T-helper 22 cell (primary cell): ENCODE results near the gene ALG10.
A peak's percentile ranks its signal among the peaks of the same experiment; 100 is the strongest.
"Not testable (repeated sequence)": the region's sequence is repeated elsewhere in the genome, so short reads cannot be mapped to it uniquely, and the experiment has no call there.

Experiments
- DNase-seq: peaks from one replicate; pipeline ENCODE4 v3.0.0-alpha.2; 2020; ENCODE audit warnings: low read depth

Gene ALG10, protein sequence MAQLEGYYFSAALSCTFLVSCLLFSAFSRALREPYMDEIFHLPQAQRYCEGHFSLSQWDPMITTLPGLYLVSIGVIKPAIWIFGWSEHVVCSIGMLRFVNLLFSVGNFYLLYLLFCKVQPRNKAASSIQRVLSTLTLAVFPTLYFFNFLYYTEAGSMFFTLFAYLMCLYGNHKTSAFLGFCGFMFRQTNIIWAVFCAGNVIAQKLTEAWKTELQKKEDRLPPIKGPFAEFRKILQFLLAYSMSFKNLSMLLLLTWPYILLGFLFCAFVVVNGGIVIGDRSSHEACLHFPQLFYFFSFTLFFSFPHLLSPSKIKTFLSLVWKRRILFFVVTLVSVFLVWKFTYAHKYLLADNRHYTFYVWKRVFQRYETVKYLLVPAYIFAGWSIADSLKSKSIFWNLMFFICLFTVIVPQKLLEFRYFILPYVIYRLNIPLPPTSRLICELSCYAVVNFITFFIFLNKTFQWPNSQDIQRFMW

DNA sequence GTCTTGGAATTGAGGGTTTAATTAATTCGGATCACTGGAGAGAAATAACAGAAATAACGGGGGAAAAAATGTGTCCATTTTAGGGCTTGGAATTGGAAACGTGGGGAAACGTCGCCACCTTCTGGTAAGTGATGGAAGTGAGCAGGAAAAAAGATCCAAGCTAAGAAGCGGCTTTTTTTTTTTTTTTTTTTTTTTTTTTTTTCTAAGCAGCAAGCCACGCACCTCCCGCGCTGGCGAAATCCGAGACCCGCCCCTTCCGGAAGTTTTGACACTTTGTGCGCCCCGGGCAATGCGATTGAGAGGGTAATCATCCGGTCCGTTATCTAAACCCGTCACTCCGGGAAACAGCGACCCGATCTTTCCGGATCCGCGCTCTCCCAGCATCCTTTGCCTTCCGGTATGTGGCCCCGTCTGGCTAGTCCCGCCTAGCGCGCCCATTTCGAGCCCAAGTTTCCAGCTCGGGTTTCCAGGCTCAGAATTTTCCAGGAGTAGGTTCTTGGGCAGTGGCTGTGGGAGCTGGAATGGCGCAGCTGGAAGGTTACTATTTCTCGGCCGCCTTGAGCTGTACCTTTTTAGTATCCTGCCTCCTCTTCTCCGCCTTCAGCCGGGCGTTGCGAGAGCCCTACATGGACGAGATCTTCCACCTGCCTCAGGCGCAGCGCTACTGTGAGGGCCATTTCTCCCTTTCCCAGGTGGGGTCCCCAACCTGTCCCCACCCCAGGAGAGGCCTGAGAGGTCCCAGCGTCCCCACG lies at the start of gene ALG10:
TSS of gene ALG10 (plus strand) at position 418 of the 752 bp plus-strand sequence. CDS start at position 522, 104 bp downstream.
- peak; percentile 94 for DNase-seq

DNA sequence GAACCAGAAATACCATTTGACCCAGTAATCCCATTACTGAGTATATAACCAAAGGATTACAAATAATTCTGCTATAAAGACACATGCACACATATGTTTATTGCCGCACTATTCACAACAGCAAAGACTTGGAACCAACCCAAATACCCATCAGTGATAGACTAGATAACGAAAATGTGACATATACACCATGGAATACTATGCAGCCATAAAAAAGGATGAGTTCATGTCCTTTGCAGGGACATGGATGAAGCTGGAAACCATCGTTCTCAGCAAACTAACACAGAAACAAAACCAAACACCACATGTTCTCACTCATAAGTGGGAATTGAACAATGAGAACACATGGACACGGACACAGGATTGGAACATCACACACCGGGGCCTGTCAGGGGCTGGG lies 49.4 kb upstream of the ALG10 start:
- not testable (repeated sequence) for DNase-seq

DNA sequence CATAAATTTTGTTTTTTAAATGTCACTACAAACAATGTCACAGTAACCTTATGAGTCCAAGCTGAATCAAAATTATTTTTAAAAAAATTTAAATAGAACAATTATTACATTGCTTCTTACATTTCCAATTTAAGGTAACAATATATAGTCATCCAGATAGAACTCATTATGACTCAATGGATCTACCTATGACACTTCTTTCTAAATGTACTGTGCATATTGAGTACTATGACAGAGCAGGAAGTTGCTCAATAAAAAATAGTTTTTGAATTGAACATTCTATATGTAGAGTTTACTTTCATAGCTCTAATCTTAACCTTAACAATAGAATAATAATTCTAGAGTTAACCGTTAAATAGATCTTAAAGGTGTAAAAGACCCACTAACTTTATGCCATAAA lies 44.4 kb upstream of the ALG10 start:
- DNase-seq, result no peak

DNA sequence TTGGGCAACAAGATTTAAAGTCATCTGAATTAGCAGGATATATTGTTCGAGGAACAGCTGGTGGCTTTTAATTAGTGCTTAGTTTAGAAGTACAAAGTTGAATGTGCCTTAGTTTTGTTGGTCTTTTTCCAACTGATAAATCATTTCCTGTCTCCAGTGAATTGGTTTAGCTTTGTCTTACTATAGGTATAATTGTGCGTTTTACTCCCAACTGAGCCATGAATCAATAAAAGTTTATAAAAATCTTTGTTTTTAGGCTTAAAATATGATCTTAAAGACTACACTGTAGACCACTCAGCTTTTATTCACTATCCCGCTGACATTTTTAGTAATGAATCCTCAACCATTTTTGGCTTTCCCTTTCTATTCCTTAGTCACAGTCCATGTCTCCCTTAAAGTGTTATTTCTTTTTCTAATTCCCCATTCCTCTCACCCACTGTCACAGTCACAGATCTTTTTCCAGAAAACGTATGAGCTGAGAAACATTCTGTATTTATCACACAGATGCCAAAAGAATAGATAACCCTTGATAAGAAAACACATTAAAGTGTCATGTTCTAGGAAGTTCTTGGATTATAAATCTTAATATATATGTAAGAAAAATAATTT lies 34.0 kb upstream of the ALG10 start:
- DNase-seq, result no peak

DNA sequence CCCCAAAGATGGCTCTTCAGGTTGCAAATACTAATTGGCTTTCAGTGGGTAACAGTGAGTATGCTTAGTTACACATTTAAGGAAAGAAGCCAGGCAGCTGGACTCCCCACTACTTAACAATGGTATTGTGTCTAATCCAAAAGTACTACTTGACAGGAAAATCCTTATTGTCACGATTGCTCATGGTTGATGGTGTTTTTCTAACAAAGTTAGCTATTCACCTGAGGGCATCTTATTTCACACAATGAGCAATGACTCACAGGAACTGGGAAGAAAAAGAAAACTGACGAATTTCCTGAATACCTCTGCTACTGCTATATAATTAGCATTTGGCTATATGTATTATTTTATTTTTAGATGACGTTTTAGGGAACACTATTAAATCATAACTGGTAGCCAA lies 33.4 kb upstream of the ALG10 start:
- no peak for DNase-seq

DNA sequence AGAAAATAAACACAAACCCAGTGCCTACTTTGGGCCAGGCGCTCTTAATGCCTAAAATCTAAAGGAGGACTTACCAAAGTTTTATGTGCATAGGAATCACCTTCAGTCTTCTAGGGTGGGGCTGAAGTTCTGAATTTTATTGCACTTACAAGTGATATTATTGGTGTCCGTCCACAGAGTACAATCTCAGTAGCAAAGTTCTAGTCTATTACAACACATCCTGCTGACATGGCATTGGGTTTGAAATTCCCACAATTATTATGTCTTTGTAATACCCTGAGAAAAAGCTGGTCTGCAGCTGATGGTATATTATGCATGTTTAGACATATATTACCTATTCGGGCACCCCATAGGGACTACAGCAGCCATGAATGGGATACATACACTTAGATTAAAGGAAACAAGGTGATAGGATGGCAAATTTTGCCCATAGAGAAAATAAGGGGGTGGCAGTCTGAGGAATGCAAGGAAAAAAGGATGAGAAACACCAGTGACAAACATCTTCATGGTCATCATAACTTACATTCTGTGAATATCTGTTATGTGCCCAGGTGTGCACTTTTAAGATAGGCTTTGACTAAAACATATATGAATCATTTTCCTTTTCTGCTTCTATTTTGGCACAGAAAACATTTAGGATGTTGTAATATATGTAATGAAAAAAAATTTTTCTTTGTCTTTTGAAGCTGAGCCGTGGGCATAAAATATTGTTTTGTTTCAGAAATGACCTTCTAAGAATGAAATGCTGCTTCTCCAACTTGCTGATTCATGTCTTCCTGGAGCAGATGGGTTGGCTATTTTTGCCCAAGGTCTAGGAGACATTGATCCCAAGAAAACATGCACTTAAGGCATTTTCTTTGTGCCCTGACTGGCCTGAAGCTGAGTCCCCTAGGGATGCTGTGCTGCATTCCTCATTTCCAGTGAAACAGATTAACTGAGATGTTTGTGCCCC lies 27.2 kb upstream of the ALG10 start:
- DNase-seq, result no peak

DNA sequence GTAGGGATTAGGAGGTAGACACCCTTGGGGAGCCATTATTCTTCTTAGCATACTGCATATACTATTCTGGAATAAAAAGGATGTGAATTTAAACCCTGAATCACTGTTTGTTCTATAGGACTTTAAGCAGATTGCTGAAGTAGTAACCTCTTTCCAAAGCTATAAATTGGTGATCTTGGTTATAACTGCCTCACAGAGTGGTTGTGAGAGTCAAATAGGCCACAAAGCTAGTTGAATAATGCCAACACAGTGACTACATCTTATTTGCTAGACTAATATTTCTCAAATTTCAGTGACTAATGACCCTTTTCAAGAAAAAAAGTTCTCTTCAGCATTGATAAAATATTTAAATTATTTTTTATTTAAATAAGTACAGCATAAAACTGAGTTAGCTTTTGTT lies 13.5 kb upstream of the ALG10 start:
- not testable (repeated sequence) for DNase-seq

DNA sequence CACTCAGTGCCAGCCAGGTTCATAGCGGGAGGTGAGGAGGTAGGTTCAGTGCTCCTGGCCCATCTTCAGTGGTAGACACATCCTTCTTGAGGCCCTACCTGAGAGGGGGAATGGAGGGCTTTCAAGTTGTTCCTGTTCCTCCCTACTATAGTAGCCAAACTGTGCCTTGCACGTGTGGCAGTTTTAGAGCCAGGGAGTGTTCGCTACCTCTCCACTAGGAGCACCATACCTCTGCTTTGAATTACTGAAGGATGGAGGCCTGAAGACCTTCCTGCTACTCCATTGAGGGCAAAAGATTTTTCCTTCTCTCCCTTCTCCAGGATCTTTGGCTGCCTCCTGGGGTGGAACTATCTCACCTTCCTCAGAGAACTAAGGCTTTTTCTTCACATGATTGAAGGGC lies 5.9 kb upstream of the ALG10 start:
- DNase-seq, result no peak

DNA sequence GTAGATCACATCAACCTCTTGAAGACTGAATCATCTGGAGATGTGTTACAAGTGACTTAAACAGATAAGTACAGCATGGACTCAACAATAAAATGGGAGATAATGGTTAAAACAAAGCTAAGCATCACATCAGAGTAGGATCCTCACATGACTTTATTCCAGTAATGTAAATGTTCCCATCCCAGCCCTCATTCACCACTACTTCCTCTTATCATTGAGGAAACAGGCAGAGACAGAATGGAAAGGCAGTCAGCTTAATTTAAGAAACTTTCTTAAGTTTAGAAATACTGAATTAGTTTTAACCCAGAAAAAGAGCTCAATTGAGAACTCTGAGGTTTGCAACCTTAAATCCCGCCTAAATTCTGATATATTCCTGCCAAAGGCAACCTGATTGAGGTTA lies 1.2 kb upstream of the ALG10 start:
- no peak for DNase-seq

DNA sequence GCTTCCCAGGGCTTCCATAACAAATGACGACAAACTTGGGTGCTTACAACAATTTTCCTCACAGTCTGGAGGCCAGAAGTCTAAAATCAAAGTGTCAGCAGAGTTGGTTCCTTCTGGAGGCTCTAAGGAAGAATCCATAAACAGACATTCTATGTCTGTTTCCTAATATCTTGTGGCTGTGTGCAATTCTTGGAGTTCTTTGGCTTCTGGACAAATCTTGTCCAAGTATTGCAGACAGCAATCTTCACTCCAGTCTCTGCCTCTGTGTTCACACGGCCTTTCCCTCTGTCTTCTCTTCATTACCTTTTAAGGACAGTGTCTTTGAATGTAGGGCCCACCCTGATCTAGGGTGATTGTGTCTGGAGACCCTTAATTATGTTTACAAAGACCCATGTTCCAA lies 5.4 kb downstream of the ALG10 start:
- DNase-seq, result not testable (repeated sequence)

DNA sequence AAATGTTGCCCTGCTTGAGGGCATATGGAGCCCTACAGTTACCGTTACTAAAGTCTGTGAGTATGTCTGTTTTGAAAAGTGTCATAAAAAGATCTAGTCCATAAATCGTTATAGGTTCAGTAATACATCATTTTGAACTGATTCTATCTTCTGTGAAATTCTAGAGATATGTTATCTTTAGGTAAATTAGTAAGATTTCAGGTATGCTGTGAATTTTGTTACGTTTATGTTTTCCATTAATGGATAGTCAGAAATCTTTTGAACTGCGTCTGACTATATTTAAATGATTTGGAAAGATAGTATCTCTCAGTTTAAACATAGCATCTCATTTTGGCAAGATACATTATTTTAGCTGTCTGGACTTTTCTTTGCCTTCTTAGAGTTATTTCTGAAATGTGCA lies 8.3 kb downstream of the ALG10 start:
- no peak for DNase-seq

DNA sequence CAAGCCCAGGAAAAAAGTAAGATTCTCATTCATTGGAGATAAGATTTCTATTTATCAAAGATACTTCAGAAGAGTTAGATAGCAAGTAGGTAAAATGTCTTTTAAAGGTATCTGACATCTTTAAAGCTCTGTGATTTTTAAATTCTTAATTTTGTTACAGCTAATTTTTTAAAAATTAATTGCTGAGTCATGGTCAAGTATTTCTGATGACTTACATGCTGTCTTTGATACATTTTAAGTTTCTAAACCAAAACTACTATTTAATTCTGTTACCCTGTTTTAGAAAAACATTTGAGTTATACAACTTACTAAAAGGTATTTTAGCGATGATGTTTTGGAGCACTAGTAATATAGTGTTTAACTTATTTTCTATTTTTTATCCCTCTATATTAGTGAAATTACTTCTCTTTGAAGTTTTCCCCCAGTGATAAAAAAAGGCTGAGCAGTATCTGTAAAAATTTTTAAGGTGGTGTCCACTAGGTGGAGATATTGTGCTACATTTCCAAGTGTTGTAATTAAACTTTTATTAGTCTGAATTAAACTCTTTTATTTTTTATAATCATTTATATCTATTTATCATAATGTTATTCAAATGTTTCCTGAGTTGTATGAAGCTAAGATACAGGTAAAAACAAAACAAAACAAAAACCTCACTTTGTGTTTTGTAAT lies 11.5 kb downstream of the ALG10 start:
- DNase-seq, result no peak

DNA sequence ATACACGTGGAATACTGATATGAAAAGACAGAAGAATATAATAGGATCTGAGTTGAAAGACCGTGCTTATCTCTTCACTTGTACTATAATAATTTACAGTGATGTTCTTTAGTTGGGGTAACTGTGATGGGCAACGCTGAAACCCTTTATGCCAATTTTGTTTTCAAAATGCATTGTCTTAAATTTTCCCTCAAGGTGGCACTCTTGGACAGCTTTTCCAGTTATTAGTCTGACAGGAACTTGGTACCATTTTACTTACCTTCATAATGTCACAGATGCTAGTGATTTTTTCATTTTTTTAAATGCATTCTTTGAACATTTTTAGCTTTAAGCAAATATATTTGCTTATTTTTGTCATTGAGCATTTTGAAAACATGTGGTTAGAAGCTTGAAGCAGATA lies 16.1 kb downstream of the ALG10 start:
- not testable (repeated sequence) for DNase-seq

DNA sequence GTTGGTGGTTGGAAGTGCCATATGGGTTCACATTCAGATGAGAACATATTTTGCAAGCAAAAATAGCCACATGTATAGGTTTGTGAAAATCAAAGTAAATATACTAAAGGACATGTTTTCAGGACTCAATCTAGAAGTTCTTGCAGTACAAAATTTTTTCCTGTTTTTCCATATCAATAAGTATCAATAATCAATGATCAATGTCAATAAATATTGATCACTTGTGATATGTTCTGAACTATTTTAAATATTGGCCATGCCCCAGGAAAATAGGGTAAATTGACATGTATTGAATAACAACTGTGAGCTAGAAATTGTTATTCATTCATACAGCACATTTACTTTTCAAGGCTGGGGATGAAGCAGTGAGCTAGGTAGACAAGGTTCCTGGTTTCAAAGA lies 24.3 kb downstream of the ALG10 start:
- no peak for DNase-seq

DNA sequence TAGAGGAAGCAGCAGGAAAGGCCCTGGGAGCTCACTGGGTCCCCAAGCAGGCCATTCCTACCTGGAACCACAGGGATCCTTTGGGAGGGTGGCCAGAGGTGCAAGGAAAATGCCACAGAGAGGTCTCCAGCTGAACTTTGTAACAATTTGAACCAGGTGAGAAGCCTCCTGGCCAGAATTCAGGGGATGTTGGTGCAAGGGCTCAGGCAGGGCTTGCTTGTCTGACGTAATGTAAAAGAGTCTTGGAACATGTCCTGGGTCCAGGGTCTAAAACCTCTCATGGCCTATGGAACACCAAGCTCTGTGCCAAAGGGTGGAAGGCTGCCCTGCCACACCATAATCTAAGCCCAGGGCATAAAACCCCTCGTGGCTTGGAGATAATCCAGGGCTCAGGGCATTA lies 25.6 kb downstream of the ALG10 start:
- DNase-seq, result not testable (repeated sequence)

DNA sequence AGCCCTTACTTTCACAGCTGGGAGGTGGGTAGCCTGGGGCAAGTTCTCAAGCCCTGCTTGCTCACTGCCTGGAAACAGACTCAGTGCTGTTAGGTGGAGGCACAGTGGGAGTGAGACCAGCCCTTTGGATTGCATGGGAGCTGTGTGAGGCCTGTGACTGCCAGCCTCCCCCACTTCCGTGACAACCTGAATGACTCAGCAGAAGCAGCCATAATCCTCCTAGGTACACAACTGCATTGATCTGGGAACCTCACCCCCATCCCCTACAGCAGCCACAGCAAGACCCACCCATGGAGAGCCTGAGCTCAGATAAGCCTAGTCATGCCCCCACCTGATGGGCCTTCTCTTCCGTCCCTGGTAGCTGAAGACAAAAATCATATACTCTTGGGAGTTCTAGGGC lies 26.4 kb downstream of the ALG10 start:
- DNase-seq, result no peak

DNA sequence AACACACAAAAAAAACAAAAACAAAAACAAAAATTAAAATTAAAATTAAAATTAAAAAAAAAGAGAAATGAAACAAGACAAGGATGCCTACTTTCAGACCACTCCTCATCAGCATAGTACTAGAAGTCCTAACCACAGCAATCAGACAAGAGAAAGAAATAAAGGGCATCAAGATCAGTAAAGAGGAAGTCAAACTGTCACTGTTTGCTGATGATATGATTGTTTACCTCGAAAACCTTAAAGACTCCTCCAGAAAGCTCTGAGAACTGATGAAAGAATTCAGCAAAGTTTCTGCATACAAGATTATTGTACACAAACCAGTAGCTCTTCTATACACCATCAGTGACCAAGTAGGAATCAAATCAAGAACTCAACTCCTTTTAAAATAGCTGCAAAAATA lies 29.2 kb downstream of the ALG10 start:
- DNase-seq, result no peak

DNA sequence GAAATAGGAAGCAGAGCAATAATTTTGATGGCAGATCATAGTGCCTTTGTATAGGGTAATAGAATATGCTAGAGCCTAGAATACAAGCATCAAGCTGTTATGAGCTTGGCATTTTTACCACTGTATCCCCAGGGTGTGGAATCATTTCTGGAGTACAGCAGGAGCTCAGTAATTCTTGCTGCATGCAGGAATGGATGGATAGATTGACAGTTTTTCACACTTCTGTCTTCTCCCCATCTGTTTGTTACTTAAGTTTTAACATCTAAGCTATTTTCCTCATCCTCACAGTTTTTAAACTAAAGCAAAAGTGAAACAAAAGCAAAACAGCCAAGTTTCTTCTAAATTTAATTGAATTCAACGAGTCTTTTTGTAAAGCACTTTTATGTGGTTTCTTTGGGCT lies 32.6 kb downstream of the ALG10 start:
- DNase-seq, result no peak
